GM19351 (cell line): Measurements from ENCODE around the gene GRM7.

ENCODE experiments used
- ATAC-seq: cut with Tn5 transposase; IDR thresholded peaks from one replicate; pipeline ENCODE4 v1.9.1; 2021; ENCODE audit warnings: mild to moderate bottlenecking, moderate library complexity; ENCODE audit not compliant: unreplicated experiment

GRM7 gene

DNA sequence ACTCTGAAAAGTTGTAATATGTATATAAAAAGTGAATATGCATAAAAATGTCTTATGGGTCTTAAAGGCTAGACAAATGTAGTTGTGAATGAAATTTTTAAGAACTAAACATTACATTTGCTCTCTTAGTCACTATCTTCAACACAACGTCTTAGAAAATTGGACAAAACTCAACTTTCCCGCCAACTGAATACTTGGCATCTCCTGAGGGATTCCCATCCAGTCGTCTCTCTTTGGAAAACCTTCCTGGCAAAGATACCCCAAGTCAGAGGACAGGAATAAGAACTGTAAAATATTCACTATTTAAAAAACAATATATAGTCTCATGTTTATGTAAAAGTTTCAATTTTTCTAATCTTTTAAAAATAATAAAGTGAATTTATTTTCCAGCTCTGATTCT is 354.8 kb downstream of the GRM7 start:
- ATAC-seq = no peak

DNA sequence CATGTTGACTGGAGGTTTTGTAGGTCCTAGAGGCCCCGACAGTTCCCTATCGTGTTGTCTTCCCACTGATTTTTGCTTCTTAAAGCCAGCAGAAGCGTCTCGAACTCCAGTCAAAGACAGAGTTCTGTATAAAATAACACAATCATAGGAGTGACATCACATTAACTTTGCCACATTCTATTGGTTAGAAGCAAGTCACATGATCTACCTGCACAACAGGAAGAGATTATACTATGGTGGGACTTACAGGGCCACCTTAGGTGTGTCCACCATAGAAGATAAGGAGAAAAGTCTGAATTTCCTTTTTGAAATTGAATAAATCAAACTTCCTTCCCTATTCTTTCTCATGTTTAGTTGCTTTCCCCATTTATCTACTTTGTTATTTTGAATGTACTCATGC is 365.5 kb downstream of the GRM7 start:
- ATAC-seq = no peak

DNA sequence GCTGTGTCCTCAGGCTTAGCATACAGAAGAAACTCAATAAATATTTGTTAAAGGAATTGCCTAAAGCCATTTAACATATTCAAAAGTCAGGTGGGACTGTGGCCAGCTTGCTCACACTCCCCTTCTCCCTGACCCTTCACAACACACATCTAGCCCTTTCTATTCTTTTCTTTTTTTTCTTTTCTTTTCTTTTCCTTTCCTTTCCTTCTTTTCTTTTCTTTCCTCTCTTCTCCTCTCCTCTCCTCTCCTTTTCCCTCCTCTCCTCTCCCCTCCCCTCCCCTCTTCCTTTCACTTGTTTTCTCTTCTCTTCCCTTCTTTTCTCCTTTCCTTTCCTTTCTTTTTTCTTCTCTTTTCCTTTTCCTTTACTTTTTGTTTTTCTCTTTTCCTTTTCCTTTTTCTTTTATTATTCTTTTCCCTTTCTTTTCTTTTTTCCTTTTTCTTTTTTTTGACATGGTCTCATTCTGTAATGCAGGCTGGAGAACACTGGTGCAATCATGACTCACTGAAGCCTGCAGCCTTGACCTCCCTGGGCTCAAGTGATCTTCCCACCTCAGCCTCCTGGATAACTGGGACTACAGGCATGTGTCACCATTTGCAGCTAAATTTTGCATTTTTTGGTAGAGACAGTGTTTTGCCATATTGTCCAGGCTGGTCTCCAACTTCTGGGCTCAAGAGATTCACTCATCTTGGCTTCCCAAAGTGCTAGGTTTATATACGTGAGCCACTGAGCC is 377.8 kb downstream of the GRM7 start:
- ATAC-seq = no peak

DNA sequence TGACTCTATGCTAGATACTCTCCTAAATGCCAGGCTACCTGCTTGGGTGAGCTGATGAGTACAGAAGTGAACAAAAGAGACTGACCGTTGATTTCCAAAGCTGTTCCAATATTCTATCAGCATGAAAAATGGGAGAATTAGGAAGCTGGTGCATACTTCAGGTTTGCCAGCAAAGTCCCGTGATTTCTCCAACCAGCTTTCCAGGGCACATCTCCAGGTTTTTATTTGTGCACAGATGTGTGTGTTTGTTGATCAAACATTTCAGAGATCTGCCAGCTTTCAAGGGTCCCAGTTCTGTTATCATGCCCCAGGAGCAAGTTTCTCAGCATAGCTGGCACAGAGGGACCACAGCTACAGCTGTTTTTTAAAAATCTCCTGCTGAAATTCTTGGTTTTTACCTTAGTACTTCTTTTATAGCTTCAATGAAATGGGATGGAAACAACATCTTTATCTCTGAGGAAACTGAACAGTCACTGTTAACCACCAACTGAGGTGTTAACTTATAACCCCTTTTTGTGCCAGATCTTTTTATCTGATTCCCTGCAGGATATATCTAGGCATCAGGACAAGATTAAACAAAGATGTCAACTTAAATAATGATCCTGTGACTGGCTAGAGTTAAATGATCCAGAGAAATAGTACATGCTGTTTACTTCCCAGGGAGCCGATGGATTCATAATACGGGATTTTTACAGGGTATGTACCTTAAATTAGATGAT is 380.8 kb downstream of the GRM7 start:
- ATAC-seq = no peak

DNA sequence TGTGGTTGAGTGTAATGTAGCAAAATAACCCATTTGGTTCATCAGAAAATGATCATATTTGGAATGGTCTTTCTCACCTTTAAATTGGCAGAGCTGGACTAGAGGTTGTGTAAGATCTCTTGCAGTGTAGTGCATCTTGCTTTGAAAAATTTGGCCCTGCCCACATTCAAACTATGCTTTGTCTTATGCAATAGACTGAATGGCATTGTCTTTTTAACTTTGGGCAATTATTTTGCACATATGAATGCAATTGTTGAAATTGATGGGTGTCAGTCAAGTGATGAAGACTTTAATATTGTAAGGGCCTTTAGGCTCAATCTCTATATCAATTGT is 381.4 kb downstream of the GRM7 start:
- no peak for ATAC-seq

DNA sequence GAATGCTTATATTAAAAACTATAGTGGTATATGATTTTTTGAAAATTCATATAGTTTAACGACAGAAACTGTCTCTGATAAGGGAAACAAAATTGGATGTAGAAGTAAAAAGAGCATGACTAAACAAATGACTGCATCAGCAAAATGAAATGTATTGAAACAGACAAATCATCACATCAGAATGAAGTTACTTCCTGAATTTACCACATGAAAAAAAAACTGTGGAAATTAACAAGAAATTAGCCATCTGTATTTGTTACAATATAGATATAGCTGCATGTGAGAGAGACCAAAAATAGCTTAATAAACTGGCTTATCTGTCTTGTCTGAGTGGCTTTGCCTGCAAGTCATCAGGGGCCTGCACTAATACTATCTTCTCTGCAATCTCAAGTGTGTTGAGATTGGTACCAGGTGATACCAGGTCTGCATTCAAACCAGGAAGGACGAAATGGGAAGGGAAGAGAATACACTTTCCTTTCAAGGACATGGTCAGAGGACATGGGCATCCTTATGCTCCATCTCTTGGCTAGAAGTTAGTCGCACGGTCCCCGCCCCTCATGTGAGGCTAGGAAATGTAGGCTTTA is 388.7 kb downstream of the GRM7 start:
- no peak for ATAC-seq

DNA sequence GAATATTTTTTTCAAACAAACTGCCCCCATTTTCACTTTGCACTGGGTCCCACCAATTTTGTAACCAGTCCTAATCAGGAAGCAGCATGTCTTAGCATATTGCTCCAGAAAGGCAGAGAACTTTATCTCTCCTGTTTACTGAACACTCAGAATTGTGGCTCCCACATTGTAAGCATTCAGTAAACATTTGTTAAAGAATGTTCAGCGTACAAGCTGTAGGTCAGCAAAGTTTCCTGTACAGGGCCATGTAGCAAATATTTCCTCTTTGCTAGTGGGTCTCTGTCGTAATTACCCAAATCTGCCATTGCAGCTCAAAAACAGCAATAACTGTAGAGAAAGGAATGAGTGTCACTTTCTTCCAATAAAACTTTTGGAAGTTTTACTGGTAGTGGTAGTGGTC is 393.3 kb downstream of the GRM7 start:
- no peak for ATAC-seq

DNA sequence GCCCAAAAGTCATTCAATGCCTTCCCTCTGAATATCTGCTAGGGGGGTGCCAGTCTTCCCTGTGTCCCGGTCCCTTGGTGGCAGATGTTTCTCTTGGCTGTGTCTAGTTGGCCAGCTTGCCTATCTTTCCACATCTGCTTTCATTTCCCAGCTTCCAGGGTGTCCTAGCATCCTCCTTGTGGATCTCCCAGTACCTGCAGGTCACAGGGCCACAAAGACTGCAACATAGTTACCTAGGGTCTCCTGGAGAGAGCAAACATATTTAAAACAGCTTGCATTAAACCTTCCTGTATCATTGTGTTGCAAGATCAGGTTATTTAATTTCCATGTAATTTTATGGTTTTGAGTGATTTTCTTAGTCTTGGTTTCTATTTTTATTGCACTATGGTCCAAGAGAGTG is 400.1 kb downstream of the GRM7 start:
- no peak for ATAC-seq

DNA sequence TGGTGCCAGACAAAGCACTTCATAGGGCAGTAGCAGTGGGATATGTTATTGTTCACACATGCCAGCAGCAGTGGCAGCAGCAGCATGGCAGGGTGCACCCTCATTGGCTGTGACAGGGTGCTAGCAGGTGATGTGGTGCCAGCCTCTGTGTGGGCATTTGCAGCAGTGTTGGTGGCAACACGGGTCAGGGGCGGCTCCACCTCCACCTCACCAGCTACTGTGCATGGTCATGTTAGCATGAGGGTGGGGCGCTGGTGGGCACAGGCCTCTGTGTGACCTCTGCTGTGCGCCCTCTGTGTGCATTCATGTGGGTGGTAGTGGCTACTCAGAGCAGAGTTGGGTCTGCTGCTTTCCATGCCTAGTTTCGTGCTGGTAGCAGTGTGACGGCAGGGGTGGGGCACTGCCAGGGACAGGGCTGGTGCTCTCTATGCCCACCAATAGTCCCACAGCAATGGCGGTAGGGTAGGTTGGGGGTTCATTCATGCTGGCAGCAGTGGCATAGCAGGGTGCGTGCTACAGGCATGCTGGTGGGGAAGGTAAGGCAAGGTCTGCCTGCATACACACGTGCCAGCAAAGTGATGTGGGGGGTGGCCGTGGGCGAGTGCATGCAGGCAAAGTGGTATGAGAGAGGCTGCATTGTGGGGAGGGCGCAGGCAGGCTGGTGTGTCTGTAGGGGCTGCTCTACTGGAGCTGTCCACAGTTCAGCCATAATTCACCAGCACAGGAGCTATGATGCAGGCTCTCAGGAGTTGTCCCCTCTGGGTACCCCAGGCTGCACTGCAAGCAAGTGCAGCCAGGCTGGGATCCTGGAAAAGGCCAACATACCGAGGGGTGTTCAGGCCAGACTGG is 402.7 kb downstream of the GRM7 start:
- no peak for ATAC-seq

DNA sequence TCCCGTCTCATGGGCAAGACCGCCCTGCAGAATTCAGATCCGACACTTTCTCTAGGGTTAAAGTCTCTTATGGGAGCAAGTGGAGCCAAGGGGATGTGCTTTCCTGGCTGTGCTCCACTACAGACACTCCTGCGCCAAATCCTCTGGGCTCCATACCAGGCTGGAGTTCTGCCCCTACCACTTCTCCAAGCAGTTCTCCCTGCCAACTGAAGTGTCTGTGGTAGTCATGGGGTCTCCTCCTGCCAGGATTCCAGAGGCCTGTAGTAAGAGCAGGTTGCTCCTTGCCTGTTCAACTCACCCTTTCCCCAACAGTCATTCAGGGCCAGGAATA is 403.2 kb downstream of the GRM7 start:
- no peak for ATAC-seq

DNA sequence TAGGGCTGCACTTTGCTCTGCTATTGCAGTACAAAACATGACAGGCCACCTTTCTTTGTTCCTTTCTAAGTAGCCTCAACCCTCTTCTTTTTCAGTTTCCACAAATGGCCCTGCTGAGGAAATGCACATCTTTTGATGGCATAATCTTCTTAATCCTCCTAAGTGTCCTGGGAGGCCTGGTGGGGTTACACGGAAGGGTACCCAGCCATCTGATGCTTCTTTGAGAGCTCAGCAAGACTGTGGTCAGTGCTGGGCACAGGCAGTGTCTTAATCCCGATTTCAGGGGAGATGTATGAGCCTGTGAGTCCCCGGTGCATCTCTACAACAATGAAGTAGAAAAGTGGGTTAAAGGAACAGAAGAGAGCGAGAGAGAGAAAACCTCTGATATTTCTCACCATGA is 404.8 kb downstream of the GRM7 start:
- no peak for ATAC-seq

DNA sequence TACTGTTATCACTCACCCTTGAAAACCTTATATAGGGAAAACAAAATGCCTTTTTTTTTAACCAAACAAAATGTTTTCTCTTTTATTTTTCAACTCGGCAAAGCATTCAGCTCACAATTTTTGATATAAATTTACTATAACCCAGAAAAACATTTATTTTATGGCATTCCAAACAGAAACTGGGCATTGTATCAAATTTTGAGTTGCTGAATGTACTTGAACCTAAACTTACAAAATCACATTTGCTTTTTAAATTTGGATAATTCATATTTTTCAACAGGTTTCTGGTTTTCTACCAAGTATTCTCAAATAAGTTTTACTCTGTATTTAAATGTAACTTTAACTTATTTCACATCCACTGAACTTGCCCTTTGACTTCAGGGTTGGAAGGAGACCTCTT is 405.6 kb downstream of the GRM7 start:
- ATAC-seq = no peak

DNA sequence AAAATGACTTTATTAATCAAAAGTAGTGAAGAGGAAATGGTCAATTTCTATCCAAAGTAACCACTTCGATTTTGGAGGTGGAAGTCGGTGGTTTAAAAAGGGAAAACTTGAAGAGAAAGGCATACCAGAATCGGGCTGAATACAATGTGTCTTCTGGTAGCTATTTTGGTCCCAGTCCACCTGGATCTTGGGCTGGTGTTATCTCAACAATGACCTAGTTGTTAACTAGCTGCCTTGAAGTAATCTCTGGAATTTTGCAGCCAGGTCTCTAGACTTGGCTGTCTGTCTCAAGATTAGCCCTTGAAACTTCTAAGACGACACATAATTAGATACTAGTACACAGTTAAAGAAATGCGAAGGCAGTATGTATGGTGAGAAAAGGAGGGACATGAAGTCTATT is 409.8 kb downstream of the GRM7 start:
- ATAC-seq = no peak

DNA sequence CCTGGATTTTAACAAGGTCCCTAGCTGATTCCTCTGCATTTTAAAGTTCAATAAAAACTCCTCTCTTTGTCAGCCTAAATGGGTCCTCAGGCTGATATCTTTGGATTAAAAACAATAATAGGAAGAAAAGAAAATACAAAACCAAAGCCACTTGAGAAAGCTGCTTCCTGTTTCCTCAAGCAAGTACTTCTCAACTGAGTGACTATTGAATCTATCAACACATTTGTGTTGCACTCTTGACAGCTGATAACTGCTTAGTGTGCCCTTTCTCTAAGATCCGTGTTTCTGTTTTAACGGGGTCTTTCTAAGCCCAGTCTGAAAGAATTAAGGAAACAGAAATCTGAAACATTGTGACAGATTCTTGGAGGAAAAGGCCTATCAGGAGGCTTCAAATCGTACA is 410.7 kb downstream of the GRM7 start:
- ATAC-seq = no peak

DNA sequence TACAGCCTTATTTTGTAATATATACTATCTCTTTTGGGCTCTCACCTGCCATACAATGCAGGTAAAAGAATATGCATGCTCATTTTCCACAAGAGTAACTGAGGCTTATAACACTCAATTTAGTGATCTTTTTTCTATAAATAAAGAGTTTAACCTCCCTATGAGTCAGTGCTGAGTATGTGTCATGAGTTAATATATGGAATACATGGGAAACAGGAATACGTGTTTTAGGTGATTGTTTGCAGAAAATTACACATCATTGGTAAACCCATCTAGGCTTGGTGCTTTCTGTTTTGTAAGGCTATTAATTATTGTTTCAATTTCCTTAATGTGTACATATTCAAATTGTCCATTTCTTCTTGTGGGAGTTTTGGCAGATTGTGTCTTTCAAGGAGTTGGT is 411.3 kb downstream of the GRM7 start:
- ATAC-seq = no peak

DNA sequence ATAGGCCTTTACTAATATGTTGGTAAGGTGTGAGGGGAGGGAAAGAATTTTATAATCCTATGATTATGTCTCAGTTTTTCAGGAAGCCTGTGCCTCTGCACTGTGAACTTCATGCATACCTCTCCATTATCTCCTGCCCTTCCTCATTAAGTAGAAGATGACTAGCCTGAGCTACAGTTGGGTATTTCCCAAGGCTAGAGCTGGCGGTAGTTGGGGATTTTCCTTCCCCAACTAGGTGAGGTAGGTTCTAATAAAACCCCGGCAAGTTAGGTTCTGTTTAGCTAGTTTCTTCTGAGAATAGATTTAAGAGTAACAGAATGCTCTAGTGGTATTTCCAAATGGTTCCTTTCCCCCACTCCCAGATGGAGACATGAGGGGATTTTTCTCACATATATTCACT is 414.5 kb downstream of the GRM7 start:
- no peak for ATAC-seq

DNA sequence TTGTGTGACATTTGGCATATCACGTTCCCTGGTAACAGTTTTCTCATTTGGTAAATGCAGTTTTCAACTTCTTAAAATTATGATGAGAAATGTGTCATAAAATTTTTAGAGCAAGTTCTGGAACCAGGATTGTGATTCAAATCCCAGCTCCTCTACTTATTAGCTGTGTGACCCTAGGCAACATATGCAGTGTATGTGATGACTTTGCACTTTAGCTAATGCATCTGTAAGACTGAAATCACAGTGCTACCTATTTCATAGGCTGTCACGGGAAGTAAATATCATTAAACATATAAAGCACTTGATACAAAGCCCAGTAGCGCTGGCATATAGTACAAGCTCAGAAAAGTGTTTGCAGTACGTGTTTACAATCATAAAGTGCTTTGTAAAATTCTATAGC is 419.4 kb downstream of the GRM7 start:
- no peak for ATAC-seq

DNA sequence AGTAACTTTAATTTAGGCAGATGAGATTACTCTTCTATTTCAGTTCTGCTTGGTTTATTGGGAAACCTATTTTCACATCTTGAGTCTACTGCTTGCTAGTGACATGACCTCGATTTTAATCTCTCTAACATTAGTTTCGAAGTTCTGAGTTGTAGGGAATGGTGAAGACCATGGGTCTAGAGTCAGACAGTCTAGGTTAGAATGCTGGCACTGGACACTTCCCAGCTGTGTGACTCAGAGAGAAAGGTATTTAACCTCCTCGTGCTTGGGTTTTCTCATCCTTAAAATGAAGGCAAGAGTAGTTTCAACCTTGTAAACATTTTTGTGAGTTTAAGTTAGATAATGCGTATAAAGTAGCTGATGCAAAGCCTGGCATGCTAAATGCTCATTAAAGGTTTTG is 422.1 kb downstream of the GRM7 start:
- no peak for ATAC-seq

DNA sequence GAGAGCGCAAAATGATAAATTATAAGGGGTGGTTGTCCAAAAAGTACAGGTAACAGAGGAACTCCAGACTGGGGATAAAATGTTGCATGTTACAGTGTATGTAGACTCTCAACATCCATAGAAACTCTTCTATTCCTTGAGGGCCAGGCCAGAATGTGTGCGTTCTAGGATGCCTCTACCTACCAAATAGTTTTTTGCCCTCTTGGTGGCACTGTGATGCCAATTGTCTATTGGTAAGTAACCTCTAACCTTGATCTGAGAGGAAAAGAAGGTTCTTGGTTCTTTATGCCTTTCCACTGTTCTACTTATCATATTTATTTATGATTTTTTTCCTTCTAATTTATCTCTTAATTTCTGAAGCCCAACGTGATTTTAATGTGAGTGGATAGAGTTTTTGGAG is 424.6 kb downstream of the GRM7 start:
- ATAC-seq = no peak

DNA sequence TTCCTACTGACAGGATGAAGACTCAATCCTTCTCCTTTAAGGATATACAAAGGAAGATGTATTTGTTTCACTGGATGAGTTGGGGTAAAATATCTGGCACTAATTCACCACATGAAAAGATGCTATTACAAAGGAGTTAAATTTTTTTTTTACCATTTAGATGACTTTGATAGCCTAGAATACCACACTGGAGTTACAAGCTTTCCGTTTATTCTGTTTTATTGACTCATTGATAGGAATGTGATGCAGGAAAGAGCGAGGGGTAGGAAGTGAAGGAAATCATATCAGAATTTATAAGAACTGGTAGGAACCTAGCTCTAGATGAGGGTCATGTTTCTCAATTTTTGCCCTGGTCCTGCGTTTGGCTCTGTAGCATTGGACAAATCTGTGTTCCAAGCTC is 427.2 kb downstream of the GRM7 start:
- ATAC-seq = no peak

DNA sequence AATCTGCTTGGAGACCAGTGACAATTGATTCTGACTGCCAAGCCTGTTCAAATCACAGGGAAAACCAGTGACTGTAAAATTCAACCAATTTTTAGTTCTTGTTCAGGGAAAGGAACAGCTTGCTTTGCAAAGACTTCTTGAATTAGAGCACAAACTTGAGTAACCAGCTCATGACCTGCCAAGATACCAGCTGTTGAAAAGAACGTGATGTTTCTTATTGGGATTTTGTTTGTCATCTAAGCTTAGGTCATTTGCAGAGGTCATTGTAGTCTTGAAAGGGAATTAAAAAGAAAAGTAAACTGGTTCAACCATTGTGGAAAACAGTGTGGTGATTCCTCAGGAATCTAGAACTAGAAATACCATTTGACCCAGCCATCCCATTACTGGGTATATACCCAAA is 428.2 kb downstream of the GRM7 start:
- no peak for ATAC-seq
